Neural cell (in vitro differentiated cells): ENCODE results near the gene EMD. TPM values are rescaled to one million over a fixed set of nuclear protein-coding genes. Genes with fewer than 3 reads are reported as not detected.

Experiments used
- H2AFZ ChIP-seq: fragments of 200-600, 300-800 bp; sonication (generic), shearing (Covaris generic); 2 replicates; pipeline ENCODE4 v1.6.0; 2014; ENCODE audit warnings: low read depth, mild to moderate bottlenecking, antibody characterized with exemption, low read length, moderate library complexity
- H3F3A ChIP-seq: fragments of 200-600 bp; shearing (Covaris generic); 2 replicates; pipeline ENCODE4 v1.6.1; 2016; ENCODE audit warnings: mild to moderate bottlenecking, moderate library complexity, mixed read lengths, antibody characterized with exemption, low read length; ENCODE audit not compliant: insufficient read depth, poor library complexity, severe bottlenecking
- H3K27ac ChIP-seq: fragments of 200-600, 300-800 bp; sonication (generic), shearing (Covaris generic); 2 replicates; pipeline ENCODE4 v1.5.1; 2014; ENCODE audit warnings: mild to moderate bottlenecking, low read length, moderate library complexity
- H3K27me3 ChIP-seq: fragments of 300-800, 200-600 bp; sonication (generic), shearing (Covaris generic); 2 replicates; pipeline ENCODE4 v1.6.0; 2014; ENCODE audit warnings: mild to moderate bottlenecking, low read depth, low read length, moderate library complexity; ENCODE audit not compliant: insufficient read depth
- H3K36me3 ChIP-seq: fragments of 300-800, 200-600 bp; sonication (generic), shearing (Covaris generic); 2 replicates; pipeline ENCODE4 v1.5.1; 2014; ENCODE audit warnings: mild to moderate bottlenecking, antibody characterized with exemption, low read length, moderate library complexity; ENCODE audit not compliant: insufficient read depth
- H3K4me2 ChIP-seq: fragments of 300-800, 200-600 bp; sonication (generic), shearing (Covaris generic); 2 replicates; pipeline ENCODE4 v1.6.0; 2014; ENCODE audit warnings: mild to moderate bottlenecking, low read length
- H3K4me3 ChIP-seq: fragments of 300-800, 200-600 bp; sonication (generic), shearing (Covaris generic); 2 replicates; pipeline ENCODE4 v1.5.1; 2014; ENCODE audit warnings: mild to moderate bottlenecking, low read length, moderate library complexity
- H3K79me2 ChIP-seq: fragments of 200-600 bp; shearing (Covaris generic); replicated peaks from 2 replicates; pipeline ENCODE4 v1.6.0; 2014; ENCODE audit warnings: mild to moderate bottlenecking, low read length, moderate library complexity; ENCODE audit not compliant: insufficient read depth
- H3K9ac ChIP-seq: fragments of 300-800, 200-600 bp; sonication (generic), shearing (Covaris generic); 2 replicates; pipeline ENCODE4 v1.6.1; 2016; ENCODE audit warnings: mild to moderate bottlenecking, low read length, mixed read lengths
- H3K9me2 ChIP-seq: fragments of 200-600 bp; shearing (Covaris generic); 2 replicates; pipeline ENCODE4 v1.6.1; 2016; ENCODE audit warnings: mild to moderate bottlenecking, low read length, mixed read lengths; ENCODE audit not compliant: insufficient read depth
- H3K9me3 ChIP-seq: fragments of 200-600, 300-800 bp; sonication (generic), shearing (Covaris generic); 2 replicates; pipeline ENCODE4 v1.6.1; 2016; ENCODE audit warnings: mild to moderate bottlenecking, mixed run types, low read length, moderate library complexity, mixed read lengths
- H4K20me1 ChIP-seq: fragments of 200-600 bp; shearing (Covaris generic); 2 replicates; pipeline ENCODE4 v1.6.1; 2016; ENCODE audit warnings: mild to moderate bottlenecking, mixed run types; ENCODE audit not compliant: insufficient read depth
- CTCF ChIP-seq: fragments of 450-650 bp; IDR thresholded peaks from 2 replicates; pipeline ENCODE4 v1.5.1; 2014; ENCODE audit warnings: antibody characterized with exemption, mild to moderate bottlenecking, moderate library complexity; ENCODE audit not compliant: poor library complexity, severe bottlenecking
- EP300 ChIP-seq: fragments of 450-650 bp; conservative IDR thresholded peaks from 2 replicates; pipeline ENCODE4 v1.6.1; 2014; ENCODE audit warnings: antibody characterized with exemption, mild to moderate bottlenecking, moderate library complexity; ENCODE audit not compliant: poor library complexity, severe bottlenecking
- EZH2 ChIP-seq: fragments of 200-600, 300-800 bp; shearing (Covaris generic), sonication (generic); IDR thresholded peaks from 2 replicates; pipeline ENCODE4 v1.6.1; 2014; ENCODE audit warnings: antibody characterized with exemption, low read length, borderline replicate concordance, mild to moderate bottlenecking; ENCODE audit not compliant: insufficient read depth, poor library complexity, severe bottlenecking
- MXI1 ChIP-seq: fragments of 450-650 bp; conservative IDR thresholded peaks from 2 replicates; pipeline ENCODE4 v1.6.1; 2014; ENCODE audit warnings: antibody characterized with exemption, mild to moderate bottlenecking; ENCODE audit not compliant: poor library complexity, severe bottlenecking
- POLR2AphosphoS5 ChIP-seq: IDR thresholded peaks from 2 replicates; pipeline ENCODE4 v1.6.1; 2012
- RAD21 ChIP-seq: fragments of 450-650 bp; conservative IDR thresholded peaks from 2 replicates; pipeline ENCODE4 v1.6.1; 2014; ENCODE audit warnings: antibody characterized with exemption, mild to moderate bottlenecking, moderate library complexity
- REST ChIP-seq: IDR thresholded peaks from 2 replicates; pipeline ENCODE4 v1.6.1; 2012; ENCODE audit warnings: borderline replicate concordance
- SMC3 ChIP-seq: fragments of 450-650 bp; conservative IDR thresholded peaks from 2 replicates; pipeline ENCODE4 v1.6.1; 2014; ENCODE audit warnings: antibody characterized with exemption, mild to moderate bottlenecking, moderate library complexity; ENCODE audit not compliant: poor library complexity
- TAF1 ChIP-seq: IDR thresholded peaks from 2 replicates; pipeline ENCODE4 v1.6.1; 2012; ENCODE audit warnings: low read depth
- polyA plus RNA-seq: library from polyadenylated mRNA; depleted of rRNA; stranded (reverse); fragments of >200 nt; gene quantifications from 2 replicates; pipeline ENCODE4 v1.2.3, GENCODE V29; 2014

The EMD gene
- polyA plus RNA-seq, 1 donor from 2014 or later: 67.9 TPM

- no peaks in the 10 kb centered on the region for H4K20me1 ChIP-seq
- no peaks in the 10 kb centered on the region for H3K9me3 ChIP-seq
- H3K4me2 ChIP-seq: no peak overlapping the region
- H2AFZ ChIP-seq: no peak overlapping the region
- H3K79me2 ChIP-seq: no peaks in the 10 kb centered on the region
- TF ChIP-seq SMC3 (no peak), REST (no peak), EZH2 (no peak), POLR2AphosphoS5 (no peak), CTCF (no peak), EP300 (no peak), TAF1 (no peak), MXI1 (no peak), RAD21 (no peak)
- H3K27ac ChIP-seq: no peak overlapping the region
- H3K27me3 ChIP-seq: no peaks in the 10 kb centered on the region
- H3K9ac ChIP-seq: no peak overlapping the region
- H3K9me2 ChIP-seq: no peaks in the 10 kb centered on the region
- no peaks in the 10 kb centered on the region for H3K36me3 ChIP-seq
- no peak overlapping the region for H3K4me3 ChIP-seq
- no peaks in the 10 kb centered on the region for H3F3A ChIP-seq
These were observed 29.6 kb upstream of the EMD start for GRCh38 chrX:154349359-154349935.

GRCh38 chrX:154349979-154350378 lies 29.1 kb upstream of the EMD start:
- Histone ChIP-seq H3F3A (no peaks in the 10 kb centered on the region), H4K20me1 (no peaks in the 10 kb centered on the region), H3K9me3 (no peaks in the 10 kb centered on the region), H3K9ac (no peak overlapping the region), H3K4me2 (no peak overlapping the region), H3K79me2 (no peaks in the 10 kb centered on the region), H3K27ac (no peak overlapping the region), H3K4me3 (no peak overlapping the region), H3K27me3 (no peaks in the 10 kb centered on the region), H3K36me3 (no peaks in the 10 kb centered on the region), H3K9me2 (no peaks in the 10 kb centered on the region), H2AFZ (no peak overlapping the region)
- TF ChIP-seq SMC3: no peak
- TF ChIP-seq TAF1: no peak
- no peak for TF ChIP-seq EP300
- no peak for TF ChIP-seq MXI1
- no peak for TF ChIP-seq RAD21
- no peak for TF ChIP-seq REST
- TF ChIP-seq CTCF: no peak
- no peak for TF ChIP-seq EZH2
- TF ChIP-seq POLR2AphosphoS5: no peak
